GM12891 (cell line): ENCODE measurements around the gene ZCRB1.

ENCODE experiments used
- POLR2A ChIP-seq: IDR thresholded peaks from 2 replicates; pipeline ENCODE4 v1.6.1; 2011; ENCODE audit warnings: low read depth, low read length, control low read depth
- POLR2AphosphoS5 ChIP-seq: IDR thresholded peaks from 2 replicates; pipeline ENCODE4 v1.6.1; 2011; ENCODE audit warnings: low read depth, low read length, control low read depth
- POU2F2 ChIP-seq: IDR thresholded peaks from 2 replicates; pipeline ENCODE4 v1.6.1; 2011; ENCODE audit warnings: low read depth, mild to moderate bottlenecking, control low read depth, low read length, moderate library complexity
- SPI1 ChIP-seq: IDR thresholded peaks from 2 replicates; pipeline ENCODE4 v1.6.1; 2011; ENCODE audit warnings: low read depth, low read length, control low read depth
- TAF1 ChIP-seq: IDR thresholded peaks from 2 replicates; pipeline ENCODE4 v1.6.1; 2011; ENCODE audit warnings: low read depth, low read length, control low read depth

DNA sequence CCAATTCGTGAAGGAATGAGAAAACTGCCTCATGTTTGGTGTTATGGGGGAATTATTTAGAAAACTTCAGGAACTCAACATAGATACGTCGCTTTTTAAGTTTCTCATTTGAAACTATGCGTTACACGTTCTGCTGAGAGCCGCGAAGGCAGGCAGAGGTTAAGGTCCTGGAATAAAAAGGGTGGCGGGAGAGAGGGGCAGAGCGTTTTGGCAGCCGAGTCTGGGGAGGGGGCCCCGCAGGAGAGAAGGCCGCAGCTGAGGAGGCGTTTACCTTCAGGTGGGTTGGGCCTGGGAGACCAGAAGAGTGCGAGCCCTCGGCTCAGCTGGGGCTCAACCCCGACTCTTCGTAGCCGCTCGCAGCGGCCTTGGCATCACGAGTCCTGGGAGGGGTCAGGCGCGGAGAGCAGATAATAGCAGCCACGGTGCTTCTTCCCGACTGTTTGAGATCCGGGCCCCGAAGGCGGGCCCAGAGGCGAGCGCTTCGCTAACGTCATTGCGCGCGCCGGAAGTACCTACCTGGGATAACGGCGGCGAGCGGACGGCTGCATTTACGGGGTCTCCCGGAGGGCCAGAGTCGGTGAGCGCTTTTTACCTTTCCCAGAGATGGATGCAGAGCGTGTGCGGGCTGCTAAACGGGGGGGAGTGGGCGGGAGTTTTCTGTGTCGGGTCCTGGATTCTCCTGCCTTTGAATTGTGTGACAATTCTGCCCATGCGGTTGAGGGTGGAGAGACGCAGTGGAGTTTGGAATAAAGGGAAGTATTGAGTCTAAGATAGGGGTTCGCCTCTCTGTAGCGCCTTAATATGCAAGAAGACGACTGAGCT is at the start of gene ZCRB1, which contains the start of gene PPHLN1:
- TF ChIP-seq POLR2A (peak; percentile 75), SPI1 (no peak), TAF1 (peak; percentile 78), POLR2AphosphoS5 (peak; percentile 78), POU2F2 (peak; percentile 78; the same call in 1 of the 2 replicates)
